ENCODE data around the gene CREG1. TPM values are rescaled to one million over a fixed set of nuclear protein-coding genes. Genes with fewer than 3 reads are reported as not detected.

The CREG1 gene
- total RNA-seq, 2 experiments from 2014 or later, result 9.7 to 10.0 TPM

DNA sequence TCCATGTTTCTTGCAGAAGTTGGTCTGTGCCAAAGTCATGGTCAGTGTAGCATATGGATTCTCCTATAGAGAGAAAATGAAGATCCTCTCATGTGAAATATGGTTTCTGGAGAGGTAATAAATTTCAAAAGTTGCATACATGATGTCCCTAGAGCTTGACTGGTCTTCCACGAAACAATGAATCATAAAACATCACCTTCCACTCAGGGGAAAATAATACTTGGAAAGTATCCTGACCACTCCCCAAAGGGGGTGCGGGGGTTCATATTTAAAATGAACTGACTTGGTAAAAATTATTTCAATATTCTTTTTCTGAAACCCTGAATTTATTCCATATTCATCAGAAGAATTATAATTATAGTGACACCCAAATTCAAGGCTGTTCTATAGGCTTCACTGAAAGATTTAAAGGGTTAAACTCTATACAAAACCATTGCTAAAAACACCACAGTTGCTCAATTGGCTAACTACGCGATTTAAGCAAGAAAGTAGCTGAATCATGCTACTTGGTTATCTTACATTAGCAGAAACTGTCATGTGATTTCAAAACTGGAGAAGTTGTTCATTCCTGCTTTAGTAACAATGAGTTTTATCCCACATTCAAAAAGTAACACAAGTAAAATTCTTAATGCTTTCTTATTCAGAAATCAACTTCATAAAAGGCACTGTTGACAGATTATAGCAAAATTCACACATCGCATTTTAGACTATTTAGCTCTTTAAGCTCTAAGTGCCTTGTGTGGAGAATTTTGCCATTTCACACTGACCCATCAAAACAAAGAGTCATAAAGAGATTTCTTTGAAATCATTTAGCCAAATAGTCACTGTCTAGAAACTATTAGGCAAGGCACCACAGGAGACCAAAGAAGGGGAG, 5.3 kb downstream of the CREG1 start:
- no peak overlapping the region for H3K4me3 Mint-ChIP-seq
- ATAC-seq, result no peak

DNA sequence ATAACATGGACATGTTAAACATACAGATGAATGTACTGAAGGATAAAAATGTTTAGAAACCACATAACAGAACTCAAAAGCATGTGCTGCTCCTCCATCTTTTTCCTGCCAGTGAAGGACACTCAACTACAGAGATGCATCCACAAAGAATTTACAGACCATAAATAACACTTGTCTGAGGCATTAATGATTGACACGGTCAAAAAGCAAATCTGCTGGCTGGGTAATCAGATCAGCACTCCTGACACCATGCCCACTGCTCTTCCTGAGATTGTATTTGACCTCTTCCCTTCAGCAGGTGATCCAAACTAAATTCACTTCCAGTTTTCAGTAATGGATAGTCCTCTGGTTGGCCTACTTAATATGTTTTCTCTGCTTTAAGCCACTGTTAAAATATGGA, 6.6 kb downstream of the CREG1 start:
- no peaks in the 10 kb centered on the region for H3K27me3 Mint-ChIP-seq
- peaks cover 5% of the 10 kb centered on the region for H3K36me3 Mint-ChIP-seq (ENCODE audit: low read depth)
- CTCF ChIA-PET, result interaction anchor here (2.0 kb wide), 1 partner anchor 9 kb away, joined by 9 read pairs; no protein-coding TSS in a partner anchor
- H3K4me1 Mint-ChIP-seq (ENCODE audit: low read depth), result peaks cover 24% of the 10 kb centered on the region
- ATAC-seq (no peak), DNase-seq (no peak)
- POLR2A ChIA-PET, result no interaction called here
- intact Hi-C loops (cut with micrococcal nuclease), result no loop called here
- H3K27ac Mint-ChIP-seq, result no peak overlapping the region
- TF ChIP-seq, protein P1, sequence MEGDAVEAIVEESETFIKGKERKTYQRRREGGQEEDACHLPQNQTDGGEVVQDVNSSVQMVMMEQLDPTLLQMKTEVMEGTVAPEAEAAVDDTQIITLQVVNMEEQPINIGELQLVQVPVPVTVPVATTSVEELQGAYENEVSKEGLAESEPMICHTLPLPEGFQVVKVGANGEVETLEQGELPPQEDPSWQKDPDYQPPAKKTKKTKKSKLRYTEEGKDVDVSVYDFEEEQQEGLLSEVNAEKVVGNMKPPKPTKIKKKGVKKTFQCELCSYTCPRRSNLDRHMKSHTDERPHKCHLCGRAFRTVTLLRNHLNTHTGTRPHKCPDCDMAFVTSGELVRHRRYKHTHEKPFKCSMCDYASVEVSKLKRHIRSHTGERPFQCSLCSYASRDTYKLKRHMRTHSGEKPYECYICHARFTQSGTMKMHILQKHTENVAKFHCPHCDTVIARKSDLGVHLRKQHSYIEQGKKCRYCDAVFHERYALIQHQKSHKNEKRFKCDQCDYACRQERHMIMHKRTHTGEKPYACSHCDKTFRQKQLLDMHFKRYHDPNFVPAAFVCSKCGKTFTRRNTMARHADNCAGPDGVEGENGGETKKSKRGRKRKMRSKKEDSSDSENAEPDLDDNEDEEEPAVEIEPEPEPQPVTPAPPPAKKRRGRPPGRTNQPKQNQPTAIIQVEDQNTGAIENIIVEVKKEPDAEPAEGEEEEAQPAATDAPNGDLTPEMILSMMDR (IDR thresholded peaks at IDR 0.05), result no peak
- no peak overlapping the region for H3K4me3 Mint-ChIP-seq
- no peaks in the 10 kb centered on the region for H3K9me3 Mint-ChIP-seq

More for the DNA sequence above, 5.3 kb downstream of the CREG1 start:
- DNase-seq, result no peak
- TF ChIP-seq, protein P1 (IDR thresholded peaks at IDR 0.05), result no peak
- POLR2A ChIA-PET, result interaction anchor here (1.2 kb wide), 1 partner anchor 9 kb away, joined by 3 read pairs; no protein-coding TSS in a partner anchor
- no peaks in the 10 kb centered on the region for H3K27me3 Mint-ChIP-seq
- peaks cover 5% of the 10 kb centered on the region for H3K36me3 Mint-ChIP-seq (ENCODE audit: low read depth)
- no peaks in the 10 kb centered on the region for H3K9me3 Mint-ChIP-seq
- CTCF ChIA-PET, result interaction anchor here (1.2 to 6.9 kb wide), 6 partner anchors 8 to 638 kb away, joined by 3 to 71 read pairs (median 5); no protein-coding TSS in a partner anchor
- H3K27ac Mint-ChIP-seq, result no peak overlapping the region
- peaks cover 24% of the 10 kb centered on the region for H3K4me1 Mint-ChIP-seq (ENCODE audit: low read depth)
- intact Hi-C loops (cut with micrococcal nuclease), result no loop called here

DNA sequence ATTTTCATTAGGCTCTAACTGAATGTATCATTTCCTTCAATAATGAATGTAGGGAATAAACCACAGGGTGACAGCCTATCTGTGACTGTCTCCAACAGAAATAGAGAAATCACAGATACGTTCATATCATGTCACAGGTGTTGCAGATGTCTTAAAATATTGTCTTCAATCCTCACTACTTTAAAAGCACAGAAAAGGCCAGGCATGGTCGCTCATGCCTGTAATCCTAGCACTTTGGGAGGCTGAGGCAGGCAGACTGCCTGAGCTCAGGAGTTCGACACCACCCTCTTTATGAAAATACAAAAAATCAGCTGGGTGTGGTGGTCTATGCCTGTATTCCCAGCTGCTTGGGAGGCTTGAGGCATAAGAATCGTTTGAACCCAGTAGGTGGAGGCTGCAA, 8.2 kb downstream of the CREG1 start:
- H3K9me3 Mint-ChIP-seq, result no peaks in the 10 kb centered on the region
- ChIA-PET CTCF (interaction anchor here (2.0 to 7.6 kb wide), 2 partner anchors 11 to 15 kb away, joined by 9 to 94 read pairs; no protein-coding TSS in a partner anchor), POLR2A (interaction anchor here (1.2 kb wide), 1 partner anchor 19 kb away, joined by 3 read pairs; no protein-coding TSS in a partner anchor)
- no peak overlapping the region for H3K4me3 Mint-ChIP-seq
- DNase-seq (no peak), ATAC-seq (no peak)
- no peaks in the 10 kb centered on the region for H3K27me3 Mint-ChIP-seq
- peaks cover 5% of the 10 kb centered on the region for H3K36me3 Mint-ChIP-seq (ENCODE audit: low read depth)
- peaks cover 23% of the 10 kb centered on the region for H3K4me1 Mint-ChIP-seq (ENCODE audit: low read depth)
- intact Hi-C loops (cut with micrococcal nuclease), result no loop called here
- no peak overlapping the region for H3K27ac Mint-ChIP-seq
- TF ChIP-seq, protein P1 (IDR thresholded peaks at IDR 0.05), result no peak

DNA sequence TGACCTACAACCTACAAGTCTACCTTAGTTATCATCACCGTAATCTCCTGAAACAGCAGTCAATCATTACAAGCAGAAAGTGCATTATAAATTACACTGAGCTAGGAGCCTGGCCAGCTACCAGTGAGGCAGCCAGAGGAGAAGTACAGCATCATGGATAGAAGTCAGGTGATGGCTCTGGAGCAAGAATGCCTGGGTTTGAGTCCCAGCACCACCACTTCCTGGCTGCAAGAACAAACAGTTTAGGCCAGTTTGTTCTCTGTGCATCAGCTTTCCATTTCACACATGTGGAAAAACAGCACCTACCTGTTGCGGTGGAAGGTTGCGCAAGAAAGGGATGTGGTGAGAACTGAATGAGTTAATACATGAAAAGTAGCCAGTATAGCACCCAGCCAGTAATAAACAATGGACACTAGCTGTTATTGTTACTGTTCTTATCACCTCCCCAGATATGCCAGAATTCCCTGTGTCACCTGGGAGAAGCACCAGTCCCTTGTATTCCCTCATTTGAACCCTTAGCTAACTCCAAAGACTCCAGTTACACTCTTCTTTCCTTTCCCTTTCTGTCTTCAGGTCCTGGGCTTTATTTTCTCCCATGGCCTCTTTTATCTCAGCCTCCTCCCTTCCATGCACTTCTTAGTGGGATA, 9.0 kb downstream of the CREG1 start:
- ChIA-PET POLR2A (interaction anchor here (1.2 kb wide), 1 partner anchor 18 kb away, joined by 3 read pairs; no protein-coding TSS in a partner anchor), CTCF (interaction anchor here (0.8 to 7.6 kb wide), 3 partner anchors 15 to 107 kb away, joined by 3 to 94 read pairs (median 3); no protein-coding TSS in a partner anchor)
- Mint-ChIP-seq H3K9me3 (no peaks in the 10 kb centered on the region), H3K4me3 (no peak overlapping the region), H3K4me1 (ENCODE audit: low read depth) (peaks cover 25% of the 10 kb centered on the region), H3K27ac (no peak overlapping the region), H3K36me3 (ENCODE audit: low read depth) (peaks cover 5% of the 10 kb centered on the region), H3K27me3 (no peaks in the 10 kb centered on the region)
- peak; percentile 33 for DNase-seq
- no peak for ATAC-seq
- intact Hi-C loops (cut with micrococcal nuclease), result no loop called here
- TF ChIP-seq, protein P1 (IDR thresholded peaks at IDR 0.05), result no peak
